Measurements from ENCODE around the gene POU2F3.

Gene POU2F3

GRCh38 chr11:120285256-120285655 lies 45.3 kb downstream of the POU2F3 start:
- DNase-seq (ENCODE audit: low read depth), result no peak

- DNase-seq (ENCODE audit: low read depth), result no peak
Observed at GRCh38 chr11:120288021-120288420, 48.1 kb downstream of the POU2F3 start.

DNA sequence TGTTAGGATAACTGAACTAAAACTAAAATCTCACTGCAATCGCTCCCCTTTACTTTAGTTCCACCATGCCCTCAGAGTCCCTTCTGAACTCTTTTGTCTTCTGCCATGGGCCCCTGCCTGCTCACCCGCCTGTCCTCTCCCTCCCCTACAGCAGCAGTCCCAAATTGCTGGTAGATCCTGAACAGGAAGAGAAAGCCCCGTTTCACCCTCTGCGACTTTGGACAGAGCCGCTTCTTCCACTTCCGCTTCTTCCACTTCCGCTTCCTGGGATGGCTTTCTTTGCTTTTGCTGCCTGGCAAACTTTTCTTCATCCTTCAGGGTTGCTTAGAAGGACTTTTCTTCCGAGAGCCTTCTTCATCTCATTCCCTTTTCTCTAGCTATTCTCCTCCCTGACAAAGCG lies 49.5 kb downstream of the POU2F3 start:
- no peak for DNase-seq (ENCODE audit: low read depth)

GRCh38 chr11:120290956-120291355 lies 51.0 kb downstream of the POU2F3 start:
- no peak for DNase-seq (ENCODE audit: low read depth)

DNA sequence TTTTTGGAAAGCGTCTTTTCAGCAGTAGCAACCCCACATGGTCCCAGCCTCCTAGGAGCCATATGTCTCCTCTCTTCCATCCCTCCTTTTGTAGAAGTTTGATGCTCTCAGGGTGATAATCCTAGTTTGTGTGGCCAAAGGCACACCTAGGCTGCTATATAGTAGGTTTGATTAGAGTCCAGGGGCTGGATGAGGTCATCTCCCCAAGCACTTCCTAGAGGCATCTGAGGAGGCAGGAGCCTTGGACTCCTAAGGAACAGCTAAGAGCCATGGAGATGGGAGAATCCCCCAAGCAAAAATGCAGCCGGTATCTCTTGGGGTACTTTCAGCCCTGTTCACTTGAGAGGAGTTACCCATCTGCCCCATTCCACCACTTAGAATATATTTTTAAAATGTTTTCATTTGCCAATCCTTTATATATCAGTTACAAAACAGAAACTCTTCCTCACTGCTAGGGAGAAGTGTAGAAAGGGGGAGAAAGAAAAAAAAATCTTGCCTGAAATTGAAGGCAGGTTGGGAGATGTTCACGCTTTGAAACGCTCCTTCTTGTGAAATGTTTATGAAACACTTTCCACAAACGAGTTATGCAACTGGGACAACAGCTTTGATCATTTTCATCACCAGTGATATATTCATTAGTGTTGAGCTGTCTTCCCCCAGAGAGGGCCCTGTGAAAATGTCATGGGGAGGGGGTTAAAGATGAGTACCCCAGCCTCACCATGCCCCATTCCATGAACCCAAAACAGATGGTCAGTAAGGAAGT lies 53.3 kb downstream of the POU2F3 start:
- DNase-seq (ENCODE audit: low read depth), result no peak

- no peak for DNase-seq (ENCODE audit: low read depth)
Observed at GRCh38 chr11:120294096-120294495, 54.2 kb downstream of the POU2F3 start.

DNA sequence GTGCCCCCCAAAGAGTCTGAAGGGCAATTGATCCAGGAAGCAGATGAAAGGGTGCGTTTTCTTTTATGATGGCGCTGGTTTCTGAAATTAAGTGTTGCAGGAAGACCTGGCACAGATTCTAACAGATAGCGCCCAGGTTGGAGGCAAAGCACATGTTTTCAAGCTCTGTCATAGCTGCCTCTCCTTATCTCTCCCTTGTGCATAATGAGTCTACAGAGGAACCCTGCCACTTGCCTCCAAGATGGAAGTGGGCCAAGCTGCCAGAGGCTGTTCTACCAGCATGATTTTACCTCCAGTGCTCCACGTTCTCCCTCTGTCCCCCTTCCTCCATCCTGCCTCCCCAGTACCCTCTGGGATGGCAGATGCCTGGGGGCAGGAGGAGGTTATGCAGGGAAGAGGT lies 55.2 kb downstream of the POU2F3 start:
- DNase-seq (ENCODE audit: low read depth), result no peak

DNA sequence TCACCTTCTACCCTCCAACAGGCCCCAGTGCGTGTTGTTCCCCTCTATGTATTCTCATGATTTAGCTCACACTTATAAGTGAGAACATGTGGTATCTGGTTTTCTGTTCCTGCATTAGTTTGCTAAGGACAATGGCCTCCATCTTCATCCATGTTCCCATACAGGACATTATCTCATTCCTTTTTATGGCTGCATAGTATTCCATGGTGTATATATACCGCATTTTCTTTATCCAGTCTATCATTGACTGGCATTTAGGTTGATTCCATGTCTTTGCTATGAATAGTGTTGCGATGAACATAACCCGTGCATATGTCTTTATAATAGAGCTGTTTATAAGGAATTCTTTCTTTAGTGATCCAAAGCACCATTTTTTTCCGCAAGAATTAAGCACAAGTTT lies 56.6 kb downstream of the POU2F3 start:
- no peak for DNase-seq (ENCODE audit: low read depth)

DNA sequence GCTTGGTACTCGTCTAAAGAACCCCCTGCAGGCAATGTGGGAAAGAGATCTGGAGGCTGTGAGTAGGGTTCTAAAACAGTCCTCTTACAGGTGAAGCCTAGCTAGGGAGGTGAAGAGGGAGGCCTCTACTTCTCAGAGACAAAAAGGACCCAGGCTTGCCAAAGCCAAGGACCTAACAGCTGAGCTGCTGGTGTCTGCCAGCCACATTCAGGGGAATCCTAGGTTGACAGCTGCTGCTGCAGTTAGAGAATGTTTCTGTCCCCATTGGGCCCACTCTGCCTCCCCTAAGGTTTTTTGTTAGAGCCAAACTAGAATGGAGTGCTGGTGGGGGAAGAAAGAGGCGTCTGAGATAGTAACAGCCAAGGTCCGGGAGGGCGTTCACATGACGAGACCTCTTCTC lies 58.5 kb downstream of the POU2F3 start:
- no peak for DNase-seq (ENCODE audit: low read depth)

GRCh38 chr11:120302001-120302805 lies 62.3 kb downstream of the POU2F3 start:
- DNase-seq (ENCODE audit: low read depth), result no peak

DNA sequence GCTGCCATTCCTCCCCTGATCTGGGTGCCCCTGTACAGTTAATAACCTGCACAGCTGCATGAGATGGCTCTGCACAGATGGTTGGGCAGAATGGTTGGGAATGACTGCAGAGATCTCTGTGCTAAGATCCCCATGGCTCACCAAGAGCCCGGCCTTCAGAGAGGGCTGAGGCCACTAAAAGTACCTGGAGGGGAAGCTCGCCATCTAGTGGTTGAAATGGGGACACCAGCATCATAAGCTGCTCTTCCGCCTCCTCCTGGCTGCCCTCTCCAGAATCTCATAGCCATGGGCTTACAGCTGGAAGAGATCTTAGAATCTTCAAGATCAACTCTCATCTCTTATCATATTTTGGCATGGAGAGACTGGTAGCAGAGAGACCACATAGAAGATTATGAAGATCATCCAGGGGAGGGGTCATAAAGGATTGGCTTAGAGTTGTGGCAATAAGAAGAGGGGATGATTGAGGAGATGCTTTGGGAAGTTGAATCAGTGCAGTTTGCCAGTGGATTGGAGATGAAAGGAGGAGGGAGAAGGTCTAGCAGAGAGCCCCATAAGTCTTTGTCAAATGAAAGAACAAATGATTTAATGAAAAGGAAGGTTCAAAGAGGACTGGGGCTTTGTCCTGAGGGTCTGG lies 63.2 kb downstream of the POU2F3 start:
- DNase-seq (ENCODE audit: low read depth), result peak; percentile 27

DNA sequence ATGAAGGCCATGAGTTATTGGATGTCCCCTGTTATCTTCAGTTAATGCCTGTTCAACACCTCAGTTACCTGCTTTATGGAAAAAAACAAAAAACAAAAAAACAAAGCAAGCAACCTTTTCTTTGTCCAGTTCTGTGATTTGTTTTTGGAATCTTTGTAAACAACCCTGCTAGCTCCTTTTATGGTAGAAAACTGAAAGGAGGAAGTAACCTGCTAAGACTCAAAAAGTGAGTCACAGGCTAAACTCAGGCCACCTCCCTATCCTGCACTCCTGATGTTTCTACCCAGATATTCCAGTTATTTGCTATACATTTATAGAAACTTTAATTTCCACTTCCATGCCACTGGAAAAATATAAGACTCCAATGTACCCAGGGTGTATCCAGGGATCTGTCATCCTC lies 64.6 kb downstream of the POU2F3 start:
- no peak for DNase-seq (ENCODE audit: low read depth)

- DNase-seq (ENCODE audit: low read depth), result no peak
Observed at GRCh38 chr11:120305286-120305685, 65.3 kb downstream of the POU2F3 start.

DNA sequence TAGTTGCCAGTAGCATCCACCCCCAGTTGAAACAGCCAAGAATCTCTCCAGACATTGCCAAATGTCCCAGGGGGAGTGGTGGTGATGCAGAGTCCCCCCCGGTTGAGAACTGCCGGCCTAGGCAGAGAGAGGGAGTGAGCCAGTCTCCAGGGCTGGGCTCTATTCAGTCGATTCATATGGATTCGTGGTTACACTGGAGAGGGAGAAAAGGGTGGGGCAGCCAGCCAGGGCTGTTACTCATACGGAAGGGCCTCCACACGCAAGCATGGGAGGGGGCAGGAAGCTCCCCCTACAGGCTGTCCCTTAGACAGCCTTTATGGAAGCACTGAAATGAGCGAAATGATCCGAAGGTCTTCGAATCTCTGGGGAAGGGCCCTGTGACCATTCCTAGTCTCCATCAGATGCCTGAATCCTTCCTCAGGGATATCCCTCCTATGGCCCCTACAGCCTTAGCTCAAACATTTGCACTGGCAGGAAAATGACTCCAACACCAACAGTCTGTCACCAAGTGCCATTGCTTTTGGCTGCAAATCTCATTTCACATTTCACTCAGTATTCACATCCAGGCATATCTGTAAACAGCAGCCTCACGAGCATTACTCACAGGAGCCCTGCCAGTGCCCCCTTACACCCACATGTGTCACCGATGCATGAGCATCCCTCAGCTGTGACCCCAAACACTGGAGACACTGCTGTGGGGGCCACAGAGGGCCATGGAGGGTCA lies 66.7 kb downstream of the POU2F3 start:
- no peak for DNase-seq (ENCODE audit: low read depth)

DNA sequence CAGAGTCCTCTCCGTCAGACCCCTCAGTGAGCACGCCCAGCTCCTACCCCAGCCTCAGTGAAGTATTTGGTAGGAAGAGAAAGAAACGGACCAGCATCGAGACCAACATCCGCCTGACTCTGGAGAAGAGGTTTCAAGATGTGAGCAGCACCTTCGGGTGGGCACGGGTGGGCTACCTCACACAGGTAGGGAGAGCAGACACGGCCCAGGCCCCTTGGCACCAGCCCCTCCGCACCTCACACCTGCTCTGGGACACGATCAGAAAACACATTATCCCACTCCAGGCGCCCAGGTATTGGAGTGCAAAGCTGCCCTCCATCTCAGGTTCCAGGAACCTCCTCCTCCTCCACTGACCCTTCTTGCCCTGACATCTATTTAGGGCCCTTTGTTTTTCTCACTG lies 67.5 kb downstream of the POU2F3 start:
- no peak for DNase-seq (ENCODE audit: low read depth)

GRCh38 chr11:120308081-120308480 lies 68.1 kb downstream of the POU2F3 start:
- DNase-seq (ENCODE audit: low read depth), result no peak

DNA sequence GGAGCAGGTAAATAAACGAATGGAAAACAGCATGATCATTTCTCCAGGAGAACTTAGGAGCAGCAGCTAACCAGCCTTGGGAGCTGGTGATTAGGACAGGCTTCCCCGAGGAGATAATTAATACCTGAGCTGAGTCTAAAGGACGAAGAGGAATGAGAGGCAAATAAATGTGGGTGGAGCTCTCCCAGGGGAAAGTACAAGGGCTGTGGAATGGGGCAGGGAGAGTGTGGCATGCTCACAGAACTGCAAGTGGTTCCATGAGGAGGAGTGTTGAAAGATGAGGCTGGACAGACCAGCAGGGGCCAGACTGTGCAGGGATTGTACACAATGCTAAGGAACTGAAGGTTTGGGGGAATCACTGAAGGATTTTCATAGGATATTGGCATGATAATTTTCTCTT lies 70.9 kb downstream of the POU2F3 start:
- no peak for DNase-seq (ENCODE audit: low read depth)

- no peak for DNase-seq (ENCODE audit: low read depth)
Observed at GRCh38 chr11:120314861-120315260, 74.9 kb downstream of the POU2F3 start.

DNA sequence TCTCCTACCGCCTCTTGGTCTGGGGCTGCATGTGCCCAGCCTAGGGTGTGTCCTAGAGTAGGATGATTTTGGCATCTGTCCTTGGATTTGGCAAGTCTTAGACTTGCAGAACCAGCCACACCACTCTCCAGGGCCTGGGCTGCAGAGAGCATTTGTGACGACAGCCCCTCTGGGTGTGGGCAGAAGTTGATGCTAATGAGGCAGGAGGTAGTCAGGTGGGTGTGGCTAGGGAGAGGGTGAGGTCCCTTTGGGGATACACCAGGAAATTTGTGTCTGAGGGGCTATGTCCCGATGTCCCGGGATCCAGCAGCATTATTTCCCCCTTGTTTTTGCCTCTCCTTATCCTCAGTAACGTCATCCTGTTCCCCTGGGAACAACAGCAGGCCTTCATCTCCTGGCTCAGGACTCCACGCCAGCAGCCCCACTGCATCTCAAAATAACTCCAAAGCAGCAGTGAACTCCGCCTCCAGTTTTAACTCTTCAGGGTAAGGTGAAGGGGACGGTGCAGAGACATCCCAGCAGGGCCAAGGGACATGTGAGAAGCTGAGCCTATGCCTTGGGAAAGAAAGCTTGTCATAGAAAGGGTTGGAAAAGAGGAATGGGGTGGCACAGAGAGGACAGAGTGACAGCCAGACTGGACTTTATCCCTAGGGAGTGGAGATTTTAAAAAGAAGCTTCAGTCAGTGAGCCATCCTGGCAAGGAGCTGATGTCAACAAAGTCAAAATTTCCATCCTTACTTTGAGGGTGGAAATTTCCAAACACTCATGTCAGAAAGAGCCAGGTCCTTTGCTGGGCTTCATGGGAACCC lies 77.1 kb downstream of the POU2F3 start:
- DNase-seq (ENCODE audit: low read depth), result no peak

DNA sequence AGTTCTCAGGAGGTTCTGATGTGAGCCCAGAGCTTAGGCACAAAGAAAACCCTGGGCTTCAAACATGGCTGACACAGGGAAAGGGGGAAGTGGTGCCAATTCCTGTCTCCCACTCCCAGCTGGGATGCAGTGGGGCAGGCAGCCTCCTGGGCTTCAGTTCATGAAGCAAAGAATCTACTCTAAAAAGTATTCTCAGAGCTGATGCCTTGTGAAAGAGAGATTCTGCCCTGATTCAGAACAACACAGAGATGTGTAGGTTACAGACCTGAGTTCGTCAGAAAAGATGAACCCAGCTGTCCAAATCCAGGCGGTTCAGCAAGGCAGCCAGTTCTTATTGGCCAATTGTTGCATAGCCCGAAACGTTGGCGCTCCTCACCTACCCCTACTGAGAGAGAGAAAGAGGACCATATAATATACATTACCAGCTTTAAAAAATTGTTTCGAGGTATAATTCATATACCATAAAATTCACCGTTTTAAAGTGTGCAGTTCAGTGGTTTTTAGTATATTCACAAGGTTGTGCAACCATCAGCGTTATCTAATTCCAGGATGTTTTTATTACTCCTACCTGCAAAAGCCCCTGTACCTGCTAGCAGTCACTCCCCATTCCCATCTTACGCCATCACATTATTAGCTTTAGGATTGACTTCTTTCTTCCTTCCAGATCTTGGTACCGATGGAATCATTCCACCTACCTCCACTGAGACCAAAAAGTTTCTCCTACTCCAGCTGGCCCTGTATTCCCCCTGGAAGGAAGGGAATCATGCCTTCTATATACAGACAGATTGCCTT lies 77.9 kb downstream of the POU2F3 start:
- no peak for DNase-seq (ENCODE audit: low read depth)

GRCh38 chr11:120318906-120319305 lies 79.0 kb downstream of the POU2F3 start:
- DNase-seq (ENCODE audit: low read depth), result no peak

All from activated T-cell treated with anti-CD3 and anti-CD28 coated beads for 48 hours (primary cell).